Measurements from ENCODE around the gene ZKSCAN7.
"Not testable (repeated sequence)": the region's sequence is repeated elsewhere in the genome, so short reads cannot be mapped to it uniquely, and the experiment has no call there.

ZKSCAN7 gene

DNA sequence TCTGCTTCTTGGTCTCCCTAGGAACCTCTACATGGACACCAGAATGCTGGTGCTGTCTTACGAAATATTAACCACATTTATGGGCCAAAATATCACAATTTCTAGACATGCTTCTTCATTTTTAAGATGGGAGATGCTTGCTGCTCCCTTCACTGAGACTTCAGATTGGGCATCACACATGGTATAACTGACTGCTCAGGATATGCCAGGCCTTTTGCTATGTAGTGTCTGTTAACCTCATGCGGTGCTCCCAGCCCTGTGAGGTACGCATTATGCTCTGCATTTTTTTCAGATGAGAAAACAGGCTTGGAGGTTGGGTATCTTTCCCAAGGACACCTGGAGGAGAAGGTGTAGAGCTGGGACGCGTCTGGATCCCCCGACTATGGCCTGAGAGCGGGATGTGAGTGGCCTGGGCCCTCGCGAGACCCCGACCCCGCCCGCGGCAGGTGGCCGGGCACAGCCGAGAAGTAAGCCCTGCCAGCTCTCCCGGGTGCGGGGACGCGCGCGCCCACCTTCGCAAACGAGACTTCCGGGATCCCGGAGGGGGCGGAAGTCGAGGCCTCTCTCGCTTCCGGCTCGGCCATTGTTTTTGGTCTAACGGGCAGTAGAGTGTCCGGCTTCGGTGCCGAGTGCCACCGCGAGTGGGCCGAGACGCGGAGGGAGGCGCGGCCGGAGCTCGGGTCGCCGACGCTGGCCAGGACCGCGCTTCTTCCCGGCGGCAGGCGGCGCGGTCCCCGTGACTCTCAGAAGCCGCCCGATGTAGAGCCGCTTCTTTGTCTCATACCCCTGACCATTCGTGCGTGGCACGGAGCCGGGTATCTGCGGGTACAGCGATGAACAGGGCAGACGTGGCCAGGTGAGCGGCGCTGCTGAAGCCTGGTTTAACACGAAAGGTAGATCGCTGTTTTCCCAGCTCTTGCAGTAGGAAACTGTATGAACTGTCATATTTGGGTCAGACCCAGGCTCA is at the start of gene ZKSCAN7:
Gene ZKSCAN7, plus strand, starts transcription at position 568 of the 967 bp plus-strand sequence. CDS start 1,855 bp downstream, outside the sequence.
- DNase-seq (ENCODE audit: low read depth): peak; percentile 42

DNA sequence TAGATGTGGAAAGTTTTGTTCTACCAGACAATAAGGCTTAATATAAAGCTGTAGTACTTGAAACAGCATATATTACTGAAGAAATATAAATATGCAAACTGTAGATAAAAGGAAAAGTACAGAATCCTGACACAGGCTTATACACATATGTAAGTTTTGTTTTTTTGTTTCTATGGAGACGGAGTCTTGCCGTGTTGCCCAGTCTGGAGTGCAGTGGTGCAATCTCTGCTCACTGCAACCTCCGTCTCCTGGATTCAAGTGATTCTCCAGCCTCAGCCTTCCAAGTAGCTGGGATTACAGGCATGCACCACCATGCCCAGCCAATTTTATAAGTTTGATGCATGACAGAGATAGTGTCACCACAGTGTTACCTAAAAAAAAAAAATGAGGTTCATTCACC is 48.4 kb upstream of the ZKSCAN7 start:
- no peak for DNase-seq (ENCODE audit: low read depth)

DNA sequence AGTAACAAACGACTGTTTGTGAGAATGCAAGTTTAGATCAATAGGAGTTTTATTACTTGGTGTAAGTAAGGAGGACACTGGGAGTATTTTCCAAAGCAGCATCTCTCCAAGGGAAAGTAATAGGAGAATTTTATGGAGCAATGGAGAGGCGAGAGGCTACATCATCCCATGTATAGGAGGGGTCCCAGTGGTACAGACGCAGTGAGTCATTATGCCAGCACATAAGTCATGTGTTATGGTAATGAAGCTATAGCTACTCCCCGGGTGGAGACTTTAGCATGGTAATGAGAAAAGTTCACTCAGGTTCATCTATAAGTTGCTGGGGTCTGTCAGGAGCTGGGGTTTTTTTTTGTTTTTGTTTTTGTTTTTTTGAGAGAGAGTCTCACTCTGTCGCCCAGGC is 48.0 kb upstream of the ZKSCAN7 start:
- no peak for DNase-seq (ENCODE audit: low read depth)

DNA sequence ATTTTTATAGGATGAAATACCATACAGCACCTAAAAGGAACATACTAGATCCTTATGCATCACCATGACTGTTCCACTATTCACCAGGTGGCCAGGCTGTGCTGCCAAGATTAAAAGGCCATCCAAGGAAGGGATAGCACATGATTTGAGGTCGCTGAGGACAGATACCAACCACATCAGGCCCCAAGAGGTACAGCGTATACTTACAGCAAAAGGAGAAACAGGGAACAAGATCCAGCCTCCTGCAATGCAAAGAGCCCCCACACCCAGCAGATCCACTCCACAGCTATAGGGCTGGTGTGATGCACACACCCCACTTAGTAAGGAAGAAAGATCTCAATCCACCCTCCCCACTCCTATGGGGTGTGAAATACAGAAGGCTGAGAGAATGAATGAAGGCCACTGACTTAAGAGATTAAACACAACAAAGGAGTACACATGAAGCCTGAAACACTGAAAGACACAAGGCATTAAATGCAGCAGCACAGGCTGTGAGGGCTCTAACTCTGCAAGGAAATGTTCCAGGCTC is 45.5 kb upstream of the ZKSCAN7 start:
- DNase-seq (ENCODE audit: low read depth): no peak

DNA sequence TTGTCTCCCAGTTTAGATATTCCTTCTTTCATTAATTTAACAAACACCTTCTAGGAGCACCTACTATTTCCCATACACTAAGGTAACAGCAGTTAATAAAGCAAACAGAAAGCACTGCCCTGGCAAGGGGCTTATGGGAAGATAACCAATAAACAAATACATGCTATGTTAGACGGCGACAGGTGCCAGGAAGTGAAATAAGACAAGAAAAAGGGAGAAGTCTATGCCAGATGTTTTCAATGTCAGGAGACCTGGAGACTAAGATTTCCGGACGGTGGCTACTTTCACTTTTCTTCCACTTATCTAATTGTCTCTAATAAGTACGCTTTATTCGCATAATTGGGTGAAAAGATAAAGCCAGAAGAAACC is 45.0 kb upstream of the ZKSCAN7 start:
- no peak for DNase-seq (ENCODE audit: low read depth)

DNA sequence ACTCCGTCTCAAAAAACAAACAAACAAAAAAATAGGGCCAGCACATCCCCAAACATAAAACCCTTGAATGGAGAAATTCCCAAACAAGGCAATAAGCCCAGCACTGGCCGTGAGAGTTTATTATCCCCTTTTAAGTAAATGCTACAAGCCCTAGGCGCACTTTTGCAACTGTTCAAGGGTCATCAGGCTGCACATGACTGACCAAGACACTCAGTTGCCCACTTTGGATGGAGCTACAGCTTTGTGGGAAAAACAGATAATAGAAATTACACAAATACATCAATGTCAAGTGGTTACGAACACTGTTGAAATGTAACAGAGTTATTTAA is 43.8 kb upstream of the ZKSCAN7 start:
- DNase-seq (ENCODE audit: low read depth): no peak

DNA sequence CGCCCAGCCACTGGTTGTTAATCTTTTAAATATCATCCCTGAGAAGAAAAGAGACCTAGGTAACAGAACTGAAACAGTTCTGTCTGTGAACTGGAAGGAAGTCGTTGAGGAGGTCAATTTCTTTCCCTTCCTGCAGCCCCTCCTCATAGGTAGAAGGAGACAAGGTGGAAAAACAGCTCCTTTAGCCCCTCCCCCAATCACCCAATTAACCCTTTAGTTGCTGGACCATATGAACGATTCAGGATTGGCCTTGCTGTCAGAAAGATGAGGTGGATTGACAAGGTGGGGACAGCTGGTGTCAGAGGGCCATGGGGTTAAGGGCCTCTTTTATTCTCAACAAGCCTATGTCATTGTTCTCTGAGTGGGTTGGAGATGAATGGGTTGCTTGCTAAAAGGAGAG is 41.5 kb upstream of the ZKSCAN7 start:
- DNase-seq (ENCODE audit: low read depth): no peak

DNA sequence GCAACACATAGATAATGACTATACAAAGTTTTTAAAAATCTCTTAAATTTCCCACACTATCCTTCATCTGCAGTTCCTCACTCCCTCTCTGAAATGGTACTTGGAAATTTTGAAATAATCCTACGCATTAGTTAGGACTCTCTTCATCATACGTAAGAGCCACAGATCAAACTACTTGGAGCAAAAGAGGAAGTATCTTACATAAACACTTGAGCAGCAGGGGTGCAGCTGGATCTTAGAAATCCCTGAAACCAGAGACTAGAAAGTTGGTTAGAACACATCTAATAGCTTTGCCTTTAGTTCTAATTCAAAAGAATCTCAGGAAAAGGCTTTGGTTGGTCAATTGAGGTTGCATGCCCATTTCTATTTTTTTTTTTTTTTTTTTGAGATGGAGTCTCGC is 38.8 kb upstream of the ZKSCAN7 start:
- DNase-seq (ENCODE audit: low read depth): no peak

DNA sequence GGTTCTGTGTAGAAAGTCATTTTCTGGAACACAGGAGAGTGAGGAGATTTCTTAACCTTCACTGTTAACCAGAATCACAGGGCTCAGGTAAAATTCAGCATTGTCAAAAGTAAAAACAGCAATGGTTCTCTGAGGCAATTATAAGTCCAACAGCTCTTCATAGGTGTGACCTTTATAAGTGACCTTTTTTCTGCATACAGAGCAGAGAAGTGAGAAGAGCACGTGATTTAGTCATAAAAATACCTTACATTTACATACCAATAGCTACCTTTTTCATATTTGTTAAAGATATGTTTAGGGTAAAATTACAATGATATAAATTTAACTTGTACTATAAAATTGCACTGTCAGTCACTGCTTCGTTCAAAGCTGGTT is 36.2 kb upstream of the ZKSCAN7 start:
- no peak for DNase-seq (ENCODE audit: low read depth)

DNA sequence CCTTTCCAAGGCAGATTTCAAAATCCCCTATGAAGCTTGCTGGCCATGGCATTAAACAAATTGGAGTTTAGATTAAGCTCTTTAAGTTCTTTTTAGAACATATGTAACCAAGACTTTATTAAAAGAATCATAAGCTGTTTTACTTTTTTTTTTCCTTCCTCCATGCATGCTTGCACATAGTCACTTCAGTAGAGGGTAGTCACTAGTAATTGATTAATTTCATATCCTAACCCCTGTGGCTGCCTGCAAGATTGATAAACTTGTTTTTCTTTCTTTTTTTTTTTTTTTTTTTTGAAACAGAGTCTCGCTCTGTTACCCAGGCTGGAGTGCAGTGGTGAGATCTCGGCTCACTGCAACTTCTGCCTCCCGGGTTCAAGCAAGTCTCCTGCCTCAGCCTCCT is 33.3 kb upstream of the ZKSCAN7 start:
- DNase-seq (ENCODE audit: low read depth): no peak

DNA sequence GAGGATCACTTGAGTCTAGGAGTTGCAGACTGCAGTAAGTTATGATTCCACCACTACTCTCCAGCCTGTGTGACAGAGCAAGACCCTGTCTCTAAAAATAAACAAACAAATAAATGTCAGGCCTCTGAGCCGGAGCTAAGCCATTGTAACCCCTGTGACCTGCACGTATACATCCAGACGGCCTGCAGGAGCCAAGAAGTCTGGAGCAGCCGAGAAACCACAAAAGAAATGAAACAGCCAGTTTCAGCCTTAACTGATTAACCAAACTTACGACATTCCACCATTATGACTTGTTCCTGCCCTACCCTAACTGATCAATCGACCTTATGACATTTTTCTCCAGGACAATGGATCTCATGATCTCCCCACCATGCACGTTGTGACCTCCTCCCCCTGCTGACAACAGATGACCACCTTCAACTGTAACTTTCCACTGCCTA is 32.5 kb upstream of the ZKSCAN7 start:
- no peak for DNase-seq (ENCODE audit: low read depth)

DNA sequence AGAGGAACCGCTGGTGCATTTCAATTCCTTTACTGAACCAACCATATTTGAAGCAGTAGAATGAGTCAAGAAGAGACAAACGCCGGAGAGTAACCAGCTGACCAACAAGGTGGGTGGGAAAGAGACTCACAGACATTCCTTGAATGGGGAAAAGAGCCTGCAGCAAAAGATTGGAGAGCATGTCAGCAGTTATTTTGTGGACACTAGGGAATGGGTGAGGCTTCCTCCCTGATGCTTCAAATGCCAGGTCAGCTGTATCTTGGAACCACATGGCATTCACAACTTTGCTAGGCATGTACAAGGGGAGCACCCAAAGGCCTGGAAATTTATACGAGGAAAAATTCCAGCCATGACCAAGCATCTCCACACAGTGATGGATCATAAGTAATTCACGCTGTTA is 29.9 kb upstream of the ZKSCAN7 start:
- no peak for DNase-seq (ENCODE audit: low read depth)

DNA sequence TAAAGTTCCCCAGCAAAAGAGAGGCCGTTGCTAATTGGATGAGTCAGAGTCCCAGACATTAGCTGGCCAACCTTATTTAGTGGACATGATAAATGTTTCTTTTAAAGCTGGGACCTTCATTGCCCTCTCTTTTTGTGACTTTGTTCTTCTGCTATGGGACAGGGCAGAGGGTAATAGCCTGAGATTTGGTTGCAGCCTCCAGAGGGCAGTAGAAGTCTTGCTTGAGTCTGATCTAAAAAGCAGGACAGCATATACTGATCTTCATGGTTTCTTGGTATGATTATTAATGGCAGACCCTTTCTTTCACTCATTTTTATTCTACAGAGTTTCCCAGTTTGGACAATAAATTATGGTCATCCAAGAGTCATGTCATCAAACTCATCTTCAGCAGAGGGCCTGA is 25.1 kb upstream of the ZKSCAN7 start:
- no peak for DNase-seq (ENCODE audit: low read depth)

DNA sequence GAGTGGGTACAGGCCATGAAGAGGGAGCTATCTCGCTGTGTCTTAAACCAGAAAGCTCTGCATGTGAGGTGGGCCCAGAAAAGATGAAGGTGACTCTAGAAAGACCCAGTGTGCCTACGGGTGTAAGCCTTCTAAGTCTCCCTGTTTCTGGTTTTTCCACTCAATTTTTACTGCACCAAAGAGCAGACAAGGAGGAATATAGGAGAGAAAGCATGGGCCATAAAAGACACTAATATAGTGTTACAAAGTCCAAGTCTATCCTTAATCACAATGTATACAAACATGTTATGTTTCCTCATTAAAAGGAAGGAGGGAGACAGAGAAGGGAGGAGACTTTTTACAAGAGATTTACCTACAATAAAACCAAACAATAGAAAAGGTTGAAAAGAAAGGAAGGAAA is 24.1 kb upstream of the ZKSCAN7 start:
- DNase-seq (ENCODE audit: low read depth): no peak

DNA sequence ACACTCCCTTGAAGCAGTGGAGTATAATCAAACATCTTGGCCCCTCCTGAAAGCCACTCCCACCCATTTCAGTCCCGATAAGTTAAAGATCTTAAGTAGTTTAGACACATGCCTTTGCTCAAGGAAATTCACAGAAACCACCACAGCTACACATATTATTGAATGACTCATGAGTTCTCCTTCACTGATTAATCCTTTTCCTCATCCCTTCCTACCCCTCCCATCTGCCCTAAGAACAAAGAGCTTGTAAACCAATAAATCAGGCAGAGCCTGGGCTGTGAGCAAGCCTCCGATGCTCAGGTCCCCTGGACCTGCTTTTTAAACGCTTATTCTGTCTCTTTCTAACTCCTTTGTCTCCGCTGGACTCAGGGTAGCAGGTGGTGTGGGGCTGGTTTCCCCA is 20.3 kb upstream of the ZKSCAN7 start:
- DNase-seq (ENCODE audit: low read depth): not testable (repeated sequence)

DNA sequence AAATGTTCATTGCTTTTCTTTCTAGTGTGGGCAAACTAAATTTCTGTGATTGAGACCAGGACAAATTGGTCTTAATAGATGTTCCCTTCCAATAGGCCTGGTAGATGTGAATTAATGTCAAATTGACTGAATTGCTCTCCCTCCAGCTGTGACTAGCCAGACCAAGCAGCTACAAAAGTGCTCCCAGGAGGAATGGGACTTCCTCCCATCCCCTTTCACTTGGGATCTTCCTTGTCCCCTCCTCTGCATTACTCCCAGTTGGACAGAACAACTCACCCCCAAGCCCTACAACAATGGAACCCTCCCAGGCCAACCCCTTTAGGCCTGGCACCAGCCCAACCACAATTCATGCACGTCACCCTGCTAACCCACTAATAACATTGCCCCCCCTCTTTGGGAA is 19.6 kb upstream of the ZKSCAN7 start:
- no peak for DNase-seq (ENCODE audit: low read depth)

DNA sequence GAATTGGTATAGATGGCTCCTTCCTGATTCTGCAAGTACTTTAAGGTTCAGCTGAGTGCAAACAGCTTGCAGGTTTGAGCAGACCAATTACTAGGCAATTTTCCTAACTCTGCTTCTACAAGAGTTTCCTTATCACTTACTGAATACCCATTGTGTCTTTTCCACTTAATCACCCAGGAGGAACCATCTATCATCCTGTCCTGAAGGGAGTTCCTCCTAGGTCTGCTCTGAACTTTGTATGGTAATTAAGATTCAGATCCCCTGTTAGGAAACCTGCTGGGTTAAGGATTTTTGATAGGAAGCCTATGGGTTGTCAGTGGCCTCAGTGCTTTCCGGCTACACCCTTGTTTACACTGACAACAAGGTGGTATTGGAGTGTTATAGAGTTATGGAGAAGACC is 10.2 kb upstream of the ZKSCAN7 start:
- DNase-seq (ENCODE audit: low read depth): not testable (repeated sequence)

DNA sequence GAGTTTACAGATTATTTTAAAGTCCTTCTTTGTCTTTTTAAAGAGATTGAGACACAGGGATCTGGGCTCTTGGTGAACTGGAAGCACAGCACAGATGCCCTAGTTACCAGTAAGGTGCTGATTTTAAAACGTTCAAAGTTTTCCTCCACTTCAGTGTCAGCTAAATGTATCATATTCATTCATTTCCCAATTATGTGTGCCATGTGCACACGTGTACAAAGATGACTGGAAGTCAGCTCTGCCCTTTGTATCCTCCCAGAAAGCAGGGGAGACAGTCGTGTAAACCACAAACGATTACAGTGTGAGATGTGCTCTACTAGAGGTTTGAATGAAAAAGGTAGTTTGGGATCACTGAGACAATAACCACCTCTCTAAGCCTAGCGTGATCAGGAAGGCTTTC is 730 bp downstream of the ZKSCAN7 start:
- no peak for DNase-seq (ENCODE audit: low read depth)

DNA sequence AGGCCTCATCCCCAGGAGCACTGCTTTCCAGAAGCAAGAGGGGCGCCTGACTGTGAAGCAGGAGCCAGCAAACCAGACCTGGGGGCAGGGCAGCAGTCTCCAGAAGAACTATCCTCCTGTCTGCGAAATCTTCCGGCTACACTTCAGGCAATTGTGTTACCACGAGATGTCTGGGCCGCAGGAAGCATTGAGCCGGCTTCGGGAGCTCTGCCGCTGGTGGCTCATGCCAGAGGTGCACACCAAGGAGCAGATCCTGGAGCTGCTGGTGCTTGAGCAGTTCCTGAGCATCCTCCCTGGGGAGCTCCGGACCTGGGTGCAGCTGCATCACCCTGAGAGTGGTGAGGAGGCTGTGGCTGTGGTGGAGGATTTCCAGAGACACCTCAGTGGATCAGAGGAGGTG is 2.1 kb downstream of the ZKSCAN7 start:
- no peak for DNase-seq (ENCODE audit: low read depth)

DNA sequence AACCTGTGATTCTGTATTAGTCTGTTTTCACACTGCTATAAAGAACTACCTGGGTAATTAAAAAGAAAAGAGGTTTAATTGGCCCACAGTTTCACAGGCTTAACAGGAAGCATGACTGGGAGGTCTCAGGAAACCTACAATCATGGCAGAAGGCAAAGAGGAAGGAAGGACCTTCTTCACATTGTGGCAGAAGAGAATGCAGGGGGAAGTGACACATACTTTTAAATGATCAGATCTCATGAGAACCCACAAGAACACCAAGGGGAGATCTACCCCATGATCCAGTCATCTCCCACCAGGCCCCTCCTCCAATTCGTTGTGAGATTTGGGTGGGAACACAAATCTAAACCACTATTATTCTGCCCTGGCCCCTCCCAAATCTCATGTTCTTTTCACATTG is 6.1 kb downstream of the ZKSCAN7 start:
- no peak for DNase-seq (ENCODE audit: low read depth)

DNA sequence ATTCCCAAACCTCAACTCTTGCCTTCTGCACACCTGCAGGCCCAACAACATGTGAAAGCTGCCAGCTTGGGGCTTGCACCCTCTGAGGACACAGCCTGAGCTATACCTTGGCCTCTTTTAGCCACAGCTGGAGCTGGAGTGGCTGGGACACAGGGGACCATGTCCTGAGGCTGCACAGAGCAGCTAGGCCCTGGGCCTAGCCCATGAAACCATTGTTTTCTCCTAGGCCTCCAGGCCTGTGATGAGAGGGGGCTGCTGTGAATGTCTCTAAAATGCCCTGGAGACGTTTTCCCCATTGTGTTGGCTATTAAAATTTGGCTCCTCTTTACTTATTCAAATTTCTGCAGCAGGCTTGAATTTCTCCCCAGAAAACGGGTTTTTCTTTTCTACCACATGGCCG is 7.2 kb downstream of the ZKSCAN7 start:
- no peak for DNase-seq (ENCODE audit: low read depth)

DNA sequence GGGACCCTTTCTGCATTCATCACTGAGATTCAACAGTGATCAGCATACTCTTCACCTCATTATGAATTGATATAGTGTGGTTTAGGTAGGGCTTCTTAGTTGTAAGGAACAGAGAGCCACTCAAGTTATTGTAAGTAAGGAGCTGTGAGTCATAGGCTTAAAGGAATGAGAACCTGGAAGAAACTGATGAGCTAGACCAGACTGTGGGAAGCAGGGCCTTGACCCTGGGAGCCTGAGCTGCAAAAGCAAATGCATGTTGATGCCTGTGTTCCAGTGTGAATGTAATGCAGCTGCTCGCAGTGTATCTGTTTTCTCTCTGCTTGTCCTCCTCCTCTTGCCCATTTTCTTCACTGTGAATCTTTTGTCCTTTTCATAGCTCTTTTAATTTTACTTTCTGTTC is 13.6 kb downstream of the ZKSCAN7 start:
- no peak for DNase-seq (ENCODE audit: low read depth)

DNA sequence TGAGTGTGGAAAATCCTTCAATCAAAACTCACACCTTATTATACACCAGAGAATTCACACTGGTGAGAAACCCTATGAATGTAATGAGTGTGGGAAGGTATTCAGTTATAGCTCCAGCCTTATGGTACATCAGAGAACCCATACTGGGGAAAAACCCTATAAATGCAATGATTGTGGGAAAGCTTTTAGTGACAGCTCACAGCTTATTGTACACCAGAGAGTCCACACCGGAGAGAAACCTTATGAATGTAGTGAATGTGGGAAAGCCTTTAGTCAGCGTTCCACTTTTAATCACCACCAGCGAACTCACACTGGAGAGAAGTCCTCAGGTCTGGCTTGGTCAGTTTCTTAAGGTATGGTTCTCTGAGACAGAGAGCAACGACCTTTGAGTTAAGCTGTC is 16.0 kb downstream of the ZKSCAN7 start:
- no peak for DNase-seq (ENCODE audit: low read depth)

DNA sequence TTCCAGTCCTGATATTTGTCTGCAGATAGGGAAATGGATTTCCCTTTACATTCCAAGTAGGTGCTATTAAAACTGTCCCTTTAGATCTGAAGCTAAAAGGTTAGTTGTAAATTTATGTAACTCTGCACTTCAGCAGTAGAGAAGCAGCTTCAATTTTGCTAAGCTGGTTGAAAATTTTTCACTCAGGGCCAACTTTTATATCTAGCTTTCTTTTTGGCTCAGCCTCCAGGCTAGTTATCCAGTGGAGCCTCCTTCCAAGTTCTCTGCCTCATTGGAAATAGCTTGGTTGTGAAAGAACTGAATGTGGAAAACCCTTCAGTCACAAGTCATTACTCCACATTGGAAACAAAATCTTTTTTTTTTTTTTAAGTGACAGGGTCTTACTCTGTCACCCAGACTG is 21.6 kb downstream of the ZKSCAN7 start:
- no peak for DNase-seq (ENCODE audit: low read depth)
